Kidney epithelial cell (primary cell): ENCODE data around the gene PARP9. TPM values are rescaled to one million over a fixed set of nuclear protein-coding genes. Genes with fewer than 3 reads are reported as not detected.

Experiments
- DNase-seq: peaks from one replicate; pipeline ENCODE4 v3.0.0-alpha.2; 2010; ENCODE audit warnings: low read depth
- H3K27me3 ChIP-seq: 2 replicates; pipeline ENCODE4 v1.6.0; 2011; ENCODE audit warnings: low read length; ENCODE audit not compliant: control insufficient read depth, insufficient read depth
- H3K36me3 ChIP-seq: 2 replicates; pipeline ENCODE4 v1.5.1; 2011; ENCODE audit warnings: low read length; ENCODE audit not compliant: control insufficient read depth, insufficient read depth
- H3K4me3 ChIP-seq: 2 replicates; pipeline ENCODE4 v1.5.1; 2011; ENCODE audit warnings: low read depth, mild to moderate bottlenecking, control low read depth, low read length
- CTCF ChIP-seq: IDR thresholded peaks from 2 replicates; pipeline ENCODE4 v1.5.1; 2011; ENCODE audit warnings: mild to moderate bottlenecking, moderate library complexity, low read length, control low read depth, inconsistent platforms; ENCODE audit not compliant: insufficient read depth, poor library complexity, severe bottlenecking
- total RNA-seq: library from RNA; depleted of rRNA; stranded (reverse); fragments of >200 nt; gene quantifications from 2 replicates; pipeline ENCODE4 v1.2.3, GENCODE V29; 2015

The PARP9 gene
- total RNA-seq, 1 donor from 2014 or later: 15.8 TPM

- Histone ChIP-seq H3K4me3 (no peak overlapping the region), H3K27me3 (no peaks in the 10 kb centered on the region), H3K36me3 (no peaks in the 10 kb centered on the region)
- DNase-seq: no peak
- TF ChIP-seq CTCF: no peak
These were observed 48.2 kb downstream of the PARP9 start for GRCh38 chr3:122515870-122516269.

- TF ChIP-seq CTCF: no peak
- H3K27me3 ChIP-seq: no peaks in the 10 kb centered on the region
- no peaks in the 10 kb centered on the region for H3K36me3 ChIP-seq
- peak overlapping the region; percentile 96 for H3K4me3 ChIP-seq
- DNase-seq: no peak
These were observed 49.1 kb downstream of the PARP9 start for GRCh38 chr3:122515020-122515468.

GRCh38 chr3:122514123-122515019 is 49.7 kb downstream of the PARP9 start, which contains the start of gene KPNA1:
KPNA1 (minus strand) TSS chr3:122514939; CDS start chr3:122496565, 18,374 bp downstream.
- no peak for TF ChIP-seq CTCF
- Histone ChIP-seq H3K4me3 (peak within 1 kb of the TSS; percentile 96), H3K36me3 (no peaks in the 10 kb centered on the region), H3K27me3 (no peaks in the 10 kb centered on the region)
- DNase-seq: peak; percentile 56

GRCh38 chr3:122513386-122514122 is 50.5 kb downstream of the PARP9 start:
- H3K27me3 ChIP-seq: no peaks in the 10 kb centered on the region
- H3K4me3 ChIP-seq: peak overlapping the region; percentile 96
- no peak for TF ChIP-seq CTCF
- no peaks in the 10 kb centered on the region for H3K36me3 ChIP-seq
- no peak for DNase-seq

GRCh38 chr3:122512284-122512683 is 51.8 kb downstream of the PARP9 start:
- Histone ChIP-seq H3K36me3 (no peaks in the 10 kb centered on the region), H3K27me3 (no peaks in the 10 kb centered on the region), H3K4me3 (no peak overlapping the region)
- no peak for TF ChIP-seq CTCF
- no peak for DNase-seq
